BJ (cell line): ENCODE data around the gene MAS1L. TPM values are rescaled to one million over a fixed set of nuclear protein-coding genes. Genes with fewer than 3 reads are reported as not detected.

Source experiments
- CTCF ChIA-PET: fragments of 350-600 bp; formaldehyde crosslinking; extraction: SDS; loops from one replicate; lab custom pipeline; 2021; ENCODE audit warnings: antibody characterized with exemption, inconsistent platforms; lab: Yijun Ruan, JAX
- POLR2A ChIA-PET: fragments of 300-600 bp; sonication (Branson Sonifier 250); formaldehyde crosslinking; extraction: SDS; loops from one replicate; lab custom pipeline; 2021; ENCODE audit warnings: antibody characterized with exemption; lab: Charles Lee
- DNase-seq: peaks from one replicate; pipeline ENCODE4 v3.0.0-alpha.2; 2011; ENCODE audit warnings: low read depth
- H3K27me3 ChIP-seq: 2 replicates; pipeline ENCODE4 v1.6.0; 2011; ENCODE audit warnings: low read length; ENCODE audit not compliant: control insufficient read depth, insufficient read depth
- H3K36me3 ChIP-seq: 2 replicates; pipeline ENCODE4 v1.5.1; 2011; ENCODE audit warnings: low read length; ENCODE audit not compliant: control insufficient read depth, insufficient read depth
- H3K4me3 ChIP-seq: 2 replicates; pipeline ENCODE4 v1.5.1; 2011; ENCODE audit warnings: low read depth, mild to moderate bottlenecking, control low read depth, low read length
- polyA plus RNA-seq: library from polyadenylated mRNA; depleted of rRNA; stranded (reverse); fragments of >200 nt; gene quantifications from 2 replicates; pipeline ENCODE4 v1.2.3, GENCODE V29; 2011
- TF ChIP-seq, protein P1 (sequence below): IDR thresholded peaks from 2 replicates; pipeline ENCODE4 v1.5.1; 2011; ENCODE audit warnings: low read depth, mild to moderate bottlenecking, control low read depth, inconsistent platforms, low read length, moderate library complexity; ENCODE audit not compliant: insufficient read depth

Gene MAS1L
- polyA plus RNA-seq, 1 experiment, result not detected

DNA sequence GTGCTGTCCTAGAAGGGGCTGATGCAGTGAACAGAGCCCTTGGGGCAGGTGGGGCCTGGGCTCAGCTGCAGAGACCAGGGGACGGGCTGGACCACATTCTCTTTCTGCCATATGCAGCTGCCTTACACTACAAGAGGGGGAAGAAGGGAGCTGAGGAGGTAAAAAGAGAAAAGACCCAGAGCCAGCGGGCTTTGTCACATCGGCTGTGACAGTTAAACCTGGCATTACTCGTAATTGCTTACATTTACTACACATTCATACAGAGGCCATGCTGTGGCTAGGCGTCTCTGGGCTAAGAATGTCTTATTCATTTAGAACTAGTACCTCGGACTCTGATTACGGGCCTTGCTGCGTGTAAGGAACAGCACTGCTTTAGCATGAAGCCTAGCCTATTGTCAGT is 12.8 kb upstream of the MAS1L start:
- Histone ChIP-seq H3K36me3 (no peaks in the 10 kb centered on the region), H3K27me3 (no peaks in the 10 kb centered on the region), H3K4me3 (no peak overlapping the region)
- no peak for DNase-seq
- POLR2A ChIA-PET, result no interaction called here
- CTCF ChIA-PET, result no interaction called here
- TF ChIP-seq, protein P1, sequence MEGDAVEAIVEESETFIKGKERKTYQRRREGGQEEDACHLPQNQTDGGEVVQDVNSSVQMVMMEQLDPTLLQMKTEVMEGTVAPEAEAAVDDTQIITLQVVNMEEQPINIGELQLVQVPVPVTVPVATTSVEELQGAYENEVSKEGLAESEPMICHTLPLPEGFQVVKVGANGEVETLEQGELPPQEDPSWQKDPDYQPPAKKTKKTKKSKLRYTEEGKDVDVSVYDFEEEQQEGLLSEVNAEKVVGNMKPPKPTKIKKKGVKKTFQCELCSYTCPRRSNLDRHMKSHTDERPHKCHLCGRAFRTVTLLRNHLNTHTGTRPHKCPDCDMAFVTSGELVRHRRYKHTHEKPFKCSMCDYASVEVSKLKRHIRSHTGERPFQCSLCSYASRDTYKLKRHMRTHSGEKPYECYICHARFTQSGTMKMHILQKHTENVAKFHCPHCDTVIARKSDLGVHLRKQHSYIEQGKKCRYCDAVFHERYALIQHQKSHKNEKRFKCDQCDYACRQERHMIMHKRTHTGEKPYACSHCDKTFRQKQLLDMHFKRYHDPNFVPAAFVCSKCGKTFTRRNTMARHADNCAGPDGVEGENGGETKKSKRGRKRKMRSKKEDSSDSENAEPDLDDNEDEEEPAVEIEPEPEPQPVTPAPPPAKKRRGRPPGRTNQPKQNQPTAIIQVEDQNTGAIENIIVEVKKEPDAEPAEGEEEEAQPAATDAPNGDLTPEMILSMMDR, result no peak

DNA sequence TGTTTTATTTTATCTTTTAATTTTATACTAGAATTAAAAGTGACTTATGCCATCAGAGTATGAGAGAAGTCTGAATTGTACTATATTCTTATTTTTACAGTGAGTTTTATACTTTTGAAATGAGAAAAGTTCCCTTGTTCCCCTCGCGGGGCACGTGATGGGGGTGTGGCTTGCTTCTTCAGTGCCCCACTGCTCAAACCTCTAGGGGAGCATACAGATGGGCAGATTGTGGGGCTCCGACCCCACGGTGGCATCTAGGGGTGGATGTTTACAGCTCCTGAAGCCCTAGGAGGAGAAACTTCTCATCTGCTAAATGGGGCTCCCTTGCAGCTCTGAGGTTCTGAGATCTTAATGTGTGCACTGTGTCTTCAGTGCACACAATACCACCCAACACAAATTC is 11.9 kb upstream of the MAS1L start:
- ChIA-PET POLR2A (no interaction called here), CTCF (no interaction called here)
- no peaks in the 10 kb centered on the region for H3K36me3 ChIP-seq
- no peaks in the 10 kb centered on the region for H3K27me3 ChIP-seq
- TF ChIP-seq, protein P1, result no peak
- no peak for DNase-seq
- H3K4me3 ChIP-seq, result no peak overlapping the region

DNA sequence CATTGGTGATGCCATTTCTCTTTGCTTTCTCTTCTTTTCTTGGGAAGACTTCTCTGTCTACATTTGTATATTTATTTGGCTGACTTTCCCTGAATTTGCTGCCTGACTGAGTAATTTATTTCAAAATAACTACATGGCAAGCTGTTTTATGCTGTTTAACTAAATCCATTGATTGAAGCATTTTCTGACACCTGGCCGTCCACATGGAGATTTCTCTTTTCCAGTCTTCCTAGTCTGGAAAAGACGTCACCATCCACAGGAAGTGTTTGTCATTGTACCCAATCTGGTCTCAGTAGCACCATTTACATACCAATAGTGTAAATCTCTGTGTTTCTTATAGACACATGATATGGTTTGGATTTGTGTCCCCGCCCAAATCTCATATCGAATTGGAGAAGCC is 9.2 kb upstream of the MAS1L start:
- TF ChIP-seq, protein P1, result no peak
- POLR2A ChIA-PET, result no interaction called here
- H3K27me3 ChIP-seq, result no peaks in the 10 kb centered on the region
- H3K4me3 ChIP-seq, result no peak overlapping the region
- no peaks in the 10 kb centered on the region for H3K36me3 ChIP-seq
- DNase-seq, result no peak
- CTCF ChIA-PET, result no interaction called here

DNA sequence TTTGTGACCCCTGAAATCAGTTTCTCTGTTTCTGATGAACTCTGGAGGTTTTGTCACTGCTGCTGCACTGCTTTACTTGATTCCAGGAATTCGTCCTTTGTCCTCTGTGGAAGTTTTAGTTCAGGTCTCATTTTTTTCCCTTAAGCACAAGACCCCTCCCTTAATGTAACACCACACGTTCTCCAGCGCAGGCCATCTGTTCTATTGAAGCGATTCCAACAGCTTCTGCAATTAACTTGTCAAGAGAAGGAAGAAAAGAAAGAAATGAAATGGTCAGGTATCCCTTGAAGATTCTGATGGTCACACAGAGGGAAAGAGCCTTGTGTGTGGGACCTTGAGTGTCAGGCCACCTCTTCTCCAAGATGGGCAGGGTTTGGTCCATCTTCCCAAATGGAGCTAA is 7.8 kb upstream of the MAS1L start:
- TF ChIP-seq, protein P1, result no peak
- no peaks in the 10 kb centered on the region for H3K27me3 ChIP-seq
- CTCF ChIA-PET, result no interaction called here

DNA sequence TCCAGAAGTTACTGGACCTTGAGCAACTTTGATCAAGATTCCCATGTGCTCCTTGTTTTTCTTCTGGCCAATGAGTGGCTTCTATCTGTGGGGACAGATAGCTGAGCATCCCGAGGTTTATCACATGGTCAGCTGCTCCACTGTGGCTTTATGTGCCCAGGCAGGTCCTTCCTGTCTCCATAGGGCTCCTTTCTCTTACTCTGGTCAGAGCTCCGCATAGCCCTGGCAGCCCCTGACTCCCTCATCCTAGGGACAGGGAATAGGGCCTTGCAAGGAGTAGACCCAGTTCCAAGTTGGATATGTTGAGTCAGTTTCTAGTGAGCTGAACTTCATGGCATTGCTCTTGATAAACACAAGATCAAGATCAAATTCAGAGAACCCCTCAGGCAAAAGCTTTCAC is 6.4 kb upstream of the MAS1L start:
- H3K4me3 ChIP-seq, result no peak overlapping the region
- TF ChIP-seq, protein P1, result no peak
- no peak for DNase-seq
- POLR2A ChIA-PET, result no interaction called here
- no peaks in the 10 kb centered on the region for H3K36me3 ChIP-seq
- H3K27me3 ChIP-seq, result no peaks in the 10 kb centered on the region
- CTCF ChIA-PET, result no interaction called here

More for the DNA sequence above, 7.8 kb upstream of the MAS1L start:
- H3K4me3 ChIP-seq, result no peak overlapping the region
- no peak for DNase-seq
- POLR2A ChIA-PET, result no interaction called here
- H3K36me3 ChIP-seq, result no peaks in the 10 kb centered on the region
